Measurements from ENCODE around the gene LRRC26.

DNA sequence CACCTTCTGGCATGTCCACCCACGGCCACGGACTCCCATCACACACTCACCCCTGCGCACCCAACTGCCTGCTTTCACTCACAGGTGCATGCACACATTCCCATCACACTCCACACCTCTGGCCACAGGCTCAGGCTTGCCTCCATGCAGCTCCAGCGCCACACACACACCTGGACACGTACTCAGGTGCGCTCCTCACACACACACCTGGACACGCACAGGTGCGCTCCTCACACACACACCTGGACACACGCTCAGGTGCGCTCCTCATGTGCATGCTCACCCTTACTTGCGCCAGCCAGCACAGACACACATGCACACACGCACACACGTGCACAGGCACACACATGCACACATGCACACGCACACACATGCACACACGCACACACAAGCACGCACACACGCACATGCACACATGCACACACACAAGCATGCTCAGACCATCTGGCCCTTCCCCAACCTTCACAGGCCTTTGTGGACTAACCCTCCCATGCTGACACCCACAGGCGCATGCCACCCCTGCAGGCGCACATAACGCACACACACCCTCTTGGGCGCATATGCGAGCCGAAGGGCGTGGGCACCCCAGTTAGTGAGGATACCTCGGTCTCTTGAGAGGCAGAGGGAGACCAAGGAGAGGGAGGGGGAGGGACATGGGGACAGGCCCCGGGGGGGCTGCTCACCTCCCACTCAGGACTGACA, 22.6 kb downstream of the LRRC26 start:
- TF ChIP-seq CTCF (conservative IDR thresholded peaks at IDR 0.05; ENCODE audit: low read depth, low read length) (no peak), EZH2phosphoT487 (IDR thresholded peaks at IDR 0.05; ENCODE audit: borderline replicate concordance, low read length) (no peak), EZH2 (IDR thresholded peaks at IDR 0.05; ENCODE audit: low read length, unreplicated experiment) (no peak)

All from PC-3 (cell line).